Measurements from ENCODE around the gene GPX4. TPM values are rescaled to one million over a fixed set of nuclear protein-coding genes. Genes with fewer than 3 reads are reported as not detected.
"Not testable (repeated sequence)": the region's sequence is repeated elsewhere in the genome, so short reads cannot be mapped to it uniquely, and the experiment has no call there.

GPX4 gene
- total and polyA plus RNA-seq, 12 donors: 244 to 487 (median 316) TPM

GRCh38 chr19:1125601-1126467 is 22.0 kb downstream of the GPX4 start:
- Histone ChIP-seq H3K9me3 (no peaks in the 10 kb centered on the region), H3K4me1 (peaks cover 0 to 57% (median 6%) of the 10 kb centered on the region in 9 donors), H3K36me3 (peaks cover 15 to 99% (median 27%) of the 10 kb centered on the region in 9 donors), H3K27me3 (no peaks in the 10 kb centered on the region), H3K27ac (peak overlapping the region in 1 of 10 donors; percentile 36), H3K4me3 (no peak overlapping the region)
- ATAC-seq (no peak), DNase-seq (no peak)
- 95% methylated on average over 33 of the region's 33 CpGs for WGBS, 2 donors
- TF ChIP-seq CTCF (IDR thresholded peaks at IDR 0.05): no peak
- intact Hi-C loops (cut with DNase I): loop anchor here in 1 of 10 donors (10.0 kb wide), 1 partner anchor 49 kb away; the partner anchor contains the start of gene SBNO2

- intact Hi-C loops (cut with DNase I): loop anchor here in 1 of 10 donors (10.0 kb wide), 1 partner anchor 48 kb away; the partner anchor contains the start of gene SBNO2
- peaks cover 6 to 59% (median 20%) of the 10 kb centered on the region in 9 donors for H3K4me1 ChIP-seq
These were observed 23.4 kb downstream of the GPX4 start for GRCh38 chr19:1126984-1127760.

GRCh38 chr19:1128106-1128505 is 24.3 kb downstream of the GPX4 start:
- H3K4me1 ChIP-seq: peaks cover 13 to 68% (median 28%) of the 10 kb centered on the region in 9 donors
- H3K27ac ChIP-seq: peak overlapping the region in 1 of 10 donors; percentile 14
- H3K4me3 ChIP-seq: no peak overlapping the region
- H3K27me3 ChIP-seq: no peaks in the 10 kb centered on the region
- WGBS, 2 donors: 94 to 97% methylated on average over 17 of the region's 17 CpGs
- intact Hi-C loops (cut with DNase I): loop anchor here in 1 of 10 donors (10.0 kb wide), 1 partner anchor 47 kb away; the partner anchor contains the start of gene SBNO2
- H3K36me3 ChIP-seq: peaks cover 3 to 77% (median 17%) of the 10 kb centered on the region in 9 donors
- DNase-seq: no peak
- no peak for TF ChIP-seq CTCF (IDR thresholded peaks at IDR 0.05)
- no peaks in the 10 kb centered on the region for H3K9me3 ChIP-seq
- no peak for ATAC-seq

More at GRCh38 chr19:1126984-1127760, 23.4 kb downstream of the GPX4 start:
- TF ChIP-seq CTCF (IDR thresholded peaks at IDR 0.05): no peak
- no peak for ATAC-seq
- no peaks in the 10 kb centered on the region for H3K27me3 ChIP-seq
- peaks cover 10 to 86% (median 24%) of the 10 kb centered on the region in 9 donors for H3K36me3 ChIP-seq
- 91 to 94% methylated on average over 33 of the region's 33 CpGs for WGBS, 2 donors
- DNase-seq: no peak
- no peak overlapping the region for H3K4me3 ChIP-seq
- no peaks in the 10 kb centered on the region for H3K9me3 ChIP-seq
- H3K27ac ChIP-seq: peak overlapping the region in 1 of 10 donors; percentile 36

- intact Hi-C loops (cut with DNase I): loop anchor here in 1 of 10 donors (10.0 kb wide), 1 partner anchor 46 kb away; the partner anchor contains the start of gene SBNO2
- not testable (repeated sequence) for ATAC-seq, DNase-seq, H3K9me3 ChIP-seq, H3K4me3 ChIP-seq, H3K27me3 ChIP-seq, H3K27ac ChIP-seq
- WGBS, 2 donors: 96 to 98% methylated on average over 7 of the region's 7 CpGs
- Histone ChIP-seq H3K4me1 (peaks cover 13 to 73% (median 31%) of the 10 kb centered on the region in 9 donors), H3K36me3 (peaks cover 0 to 67% (median 12%) of the 10 kb centered on the region in 9 donors)
These were observed 25.3 kb downstream of the GPX4 start for GRCh38 chr19:1129084-1129483.

Data from heart right ventricle (tissue), 16 donors.